Kidney (tissue), 14 donors: Measurements from ENCODE around the gene F2RL1. TPM values are rescaled to one million over a fixed set of nuclear protein-coding genes. Genes with fewer than 3 reads are reported as not detected.

Source experiments
- DNase-seq, 5 donors: peaks; one replicate each; pipeline ENCODE4 v3.0.0-alpha.2; 2013 to 2020
- FAIRE-seq: peaks from 2 replicates; lab custom pipeline; 2012; peaks lifted over from hg19 to GRCh38; lab: Jason Lieb, UNC
- H3K27ac ChIP-seq, 2 donors: one replicate each; pipeline ENCODE4 v1.7.0; 2013; ENCODE audit warnings: low read depth in 2 of 2, low read length in 2 of 2, inconsistent platforms in 1 of 2
- H3K27me3 ChIP-seq: one replicate; pipeline ENCODE4 v1.7.1; 2013; ENCODE audit warnings: low read length, inconsistent platforms; ENCODE audit not compliant: control insufficient read depth, insufficient read depth
- H3K36me3 ChIP-seq, 3 donors: one replicate each; pipeline versions ENCODE4 v1.7.0 to v1.7.1; 2013; ENCODE audit warnings: low read length in 3 of 3, control low read depth in 1 of 3, inconsistent platforms in 1 of 3; ENCODE audit not compliant: insufficient read depth in 3 of 3, control insufficient read depth in 2 of 3
- H3K4me1 ChIP-seq, 3 donors: one replicate each; pipeline versions ENCODE4 v1.7.0 to v1.7.1; 2013; ENCODE audit warnings: low read length in 3 of 3, inconsistent platforms in 1 of 3, low read depth in 1 of 3; ENCODE audit not compliant: control insufficient read depth in 2 of 3, insufficient read depth in 2 of 3
- H3K4me3 ChIP-seq, 3 donors: one replicate each; pipeline versions ENCODE4 v1.7.0 to v1.8.1; 2013; ENCODE audit warnings: low read length in 3 of 3, control low read depth in 1 of 3, inconsistent platforms in 1 of 3
- H3K9ac ChIP-seq, 3 donors: one replicate each; pipeline versions ENCODE4 v1.7.0 to v1.7.1; 2013; ENCODE audit warnings: low read length in 3 of 3, control low read depth in 1 of 3, inconsistent platforms in 1 of 3
- H3K9me3 ChIP-seq, 3 donors: one replicate each; pipeline versions ENCODE4 v1.7.0 to v1.7.1; 2013; ENCODE audit warnings: low read length in 3 of 3, control low read depth in 1 of 3, inconsistent platforms in 1 of 3; ENCODE audit not compliant: control insufficient read depth in 2 of 3, insufficient read depth in 1 of 3
- CTCF ChIP-seq: IDR thresholded peaks from 3 replicates; pipeline ENCODE4 v1.5.1; 2012; ENCODE audit warnings: mild to moderate bottlenecking, moderate library complexity, borderline replicate concordance; ENCODE audit not compliant: insufficient read depth; ENCODE audit errors: extremely low read depth
- intact Hi-C: fragments of 100-400 bp; cut with DNase I; formaldehyde crosslinking; loops from one replicate; pipeline ENCODE4 v1.11.1; 2022
- polyA plus RNA-seq: library from polyadenylated mRNA; stranded (reverse); fragments of 350-450 nt; fragmentation: Illumina TruSeq; extraction: RNeasy Lipid Tissue Mini Kit (QIAGEN cat#74804); gene quantifications from one replicate; pipeline ENCODE4 v1.2.3, GENCODE V29; 2014; ENCODE audit warnings: low read depth, low replicate concordance; ENCODE audit not compliant: insufficient read depth
- total RNA-seq: library from RNA; stranded (reverse); fragmentation: NEBNext Ultra II Directional; extraction: Animal tissue kit (Norgen Biotek cat#: 25700); gene quantifications from one replicate; pipeline ENCODE4 v1.2.1, GENCODE V29; 2021
- donor health status: control.
- donor health status: control.
- donor health status: control.
- donor health status: control.
- donor health status: control.
- donor health status: DM: yes; HTN: yes; CAD: no.
- donor health status: Normal renal cell carcinoma (clear cell type).

The F2RL1 gene
- total and polyA plus RNA-seq, 2 donors from 2014 or later, result 24.5 to 51.9 TPM

GRCh38 chr5:76807296-76807695, 11.5 kb upstream of the F2RL1 start:
- DNase-seq (peak in 2 of 5 donors; percentile 45 to 47), FAIRE-seq (no peak)
- H3K27me3 ChIP-seq, result no peaks in the 10 kb centered on the region
- H3K4me1 ChIP-seq, result no peaks in the 10 kb centered on the region
- intact Hi-C loops, result no loop called here
- peak overlapping the region in 1 of 3 donors; percentile 26 for H3K9ac ChIP-seq
- H3K4me3 ChIP-seq, result no peak overlapping the region
- peak overlapping the region in 1 of 2 donors; percentile 4 for H3K27ac ChIP-seq
- H3K36me3 ChIP-seq, result no peaks in the 10 kb centered on the region
- no peak for TF ChIP-seq CTCF
- no peaks in the 10 kb centered on the region for H3K9me3 ChIP-seq

GRCh38 chr5:76808141-76808691, 10.6 kb upstream of the F2RL1 start:
- Histone ChIP-seq H3K9ac (no peak overlapping the region), H3K4me3 (no peak overlapping the region), H3K4me1 (no peaks in the 10 kb centered on the region), H3K9me3 (no peaks in the 10 kb centered on the region), H3K36me3 (no peaks in the 10 kb centered on the region), H3K27ac (no peak overlapping the region), H3K27me3 (no peaks in the 10 kb centered on the region)
- peak in 3 of 5 donors; percentile 25 to 47 (median 30) for DNase-seq
- FAIRE-seq, result no peak
- TF ChIP-seq CTCF, result no peak
- intact Hi-C loops, result no loop called here

- no peak for TF ChIP-seq CTCF
- Histone ChIP-seq H3K4me1 (no peaks in the 10 kb centered on the region), H3K9me3 (no peaks in the 10 kb centered on the region), H3K27ac (no peak overlapping the region), H3K36me3 (no peaks in the 10 kb centered on the region), H3K9ac (no peak overlapping the region), H3K27me3 (no peaks in the 10 kb centered on the region), H3K4me3 (no peak overlapping the region)
- FAIRE-seq (no peak), DNase-seq (no peak)
- intact Hi-C loops, result no loop called here
Measured at GRCh38 chr5:76809141-76809540, 9.7 kb upstream of the F2RL1 start.

- no peaks in the 10 kb centered on the region for H3K27me3 ChIP-seq
- H3K9ac ChIP-seq, result no peak overlapping the region
- no peaks in the 10 kb centered on the region for H3K4me1 ChIP-seq
- TF ChIP-seq CTCF, result no peak
- FAIRE-seq (no peak), DNase-seq (no peak)
- H3K27ac ChIP-seq, result no peak overlapping the region
- H3K4me3 ChIP-seq, result no peak overlapping the region
- intact Hi-C loops, result no loop called here
- H3K36me3 ChIP-seq, result no peaks in the 10 kb centered on the region
- no peaks in the 10 kb centered on the region for H3K9me3 ChIP-seq
Measured at GRCh38 chr5:76810236-76810635, 8.6 kb upstream of the F2RL1 start.
